Endothelial cell of hepatic sinusoid (primary cell): Measurements from ENCODE around the gene ANKRD55.
"Not testable (repeated sequence)": the region's sequence is repeated elsewhere in the genome, so short reads cannot be mapped to it uniquely, and the experiment has no call there.

Experiments
- in situ Hi-C: cut with HindIII; loops from 2 replicates; pipeline ENCODE4 v1.10.0; 2017; ENCODE audit warnings: low sequenced_read_pairs

ANKRD55 gene

GRCh38 chr5:56088431-56088949 is 144.6 kb downstream of the ANKRD55 start:
- in situ Hi-C loops = no loop called here

- in situ Hi-C loops = no loop called here
These were observed 147.9 kb downstream of the ANKRD55 start for GRCh38 chr5:56085193-56085592.

GRCh38 chr5:56083286-56083854 is 149.8 kb downstream of the ANKRD55 start:
- in situ Hi-C loops = no loop called here

GRCh38 chr5:56081053-56081642 is 152.0 kb downstream of the ANKRD55 start:
- in situ Hi-C loops = not testable (repeated sequence)

GRCh38 chr5:56080375-56081052 is 152.6 kb downstream of the ANKRD55 start:
- in situ Hi-C loops = no loop called here

GRCh38 chr5:56079157-56079500 is 154.0 kb downstream of the ANKRD55 start:
- in situ Hi-C loops = not testable (repeated sequence)

- in situ Hi-C loops = no loop called here
These were observed 154.6 kb downstream of the ANKRD55 start for GRCh38 chr5:56078278-56079156.

GRCh38 chr5:56077796-56078233 is 155.3 kb downstream of the ANKRD55 start:
- in situ Hi-C loops = no loop called here

GRCh38 chr5:56076486-56076885 is 156.6 kb downstream of the ANKRD55 start:
- in situ Hi-C loops = no loop called here

- in situ Hi-C loops = no loop called here
These were observed 157.8 kb downstream of the ANKRD55 start for GRCh38 chr5:56075361-56075760.

- in situ Hi-C loops = loop anchor here (5.0 kb wide), 1 partner anchor 71 kb away; no protein-coding TSS in a partner anchor
These were observed 160.0 kb downstream of the ANKRD55 start for GRCh38 chr5:56072863-56073766.

- in situ Hi-C loops = loop anchor here (5.0 kb wide), 1 partner anchor 69 kb away; no protein-coding TSS in a partner anchor
These were observed 161.7 kb downstream of the ANKRD55 start for GRCh38 chr5:56071470-56071869.

- in situ Hi-C loops = loop anchor here (5.0 kb wide), 1 partner anchor 69 kb away; no protein-coding TSS in a partner anchor
These were observed 162.2 kb downstream of the ANKRD55 start for GRCh38 chr5:56070851-56071465.

GRCh38 chr5:56069652-56070226 is 163.4 kb downstream of the ANKRD55 start:
- in situ Hi-C loops = loop anchor here (5.0 kb wide), 1 partner anchor 67 kb away; no protein-coding TSS in a partner anchor

GRCh38 chr5:56066931-56067450 is 166.1 kb downstream of the ANKRD55 start:
- in situ Hi-C loops = no loop called here

- in situ Hi-C loops = no loop called here
These were observed 168.1 kb downstream of the ANKRD55 start for GRCh38 chr5:56064984-56065383.

- in situ Hi-C loops = no loop called here
These were observed 172.6 kb downstream of the ANKRD55 start for GRCh38 chr5:56060276-56061110.

- in situ Hi-C loops = no loop called here
These were observed 173.3 kb downstream of the ANKRD55 start for GRCh38 chr5:56059854-56060253.
